Naive thymus-derived CD4-positive, alpha-beta T cell (primary cell): ENCODE results near the gene C19orf85. TPM values are rescaled to one million over a fixed set of nuclear protein-coding genes. Genes with fewer than 3 reads are reported as not detected.

ENCODE experiments used
- ATAC-seq: fragments of 150-1000 bp; cut with Tn5 transposase; 2 replicates; pipeline ENCODE4 v1.10.0; 2021; ENCODE audit warnings: mild to moderate bottlenecking, moderate library complexity
- CTCF ChIA-PET: fragments of 350-600 bp; sonication (Branson Sonifier 250); formaldehyde crosslinking; loops from one replicate; lab custom pipeline; 2021; ENCODE audit warnings: antibody characterized with exemption; lab: Charles Lee
- POLR2A ChIA-PET: fragments of 350-600 bp; sonication (Branson Sonifier 250); formaldehyde crosslinking; loops from one replicate; lab custom pipeline; 2021; ENCODE audit warnings: antibody characterized with exemption, inconsistent platforms; lab: Charles Lee
- DNase-seq, 9 donors: peaks; one replicate each; pipeline versions ENCODE4 v3.0.0 to v3.0.0-alpha.2; 2020 to 2022; ENCODE audit warnings: mixed read lengths in 1 of 9
- H3K27ac ChIP-seq: one replicate; pipeline ENCODE4 v1.7.0; 2013; ENCODE audit warnings: mild to moderate bottlenecking, low read depth, low read length, moderate library complexity
- H3K27me3 ChIP-seq, 2 donors: one replicate each; pipeline ENCODE4 v1.7.0; 2013; ENCODE audit warnings: low read length in 2 of 2, mild to moderate bottlenecking in 2 of 2, moderate library complexity in 2 of 2; ENCODE audit not compliant: control insufficient read depth in 2 of 2, insufficient read depth in 2 of 2
- H3K36me3 ChIP-seq, 3 experiments: 1 replicate in 2 of 3; 2 replicates in 1 of 3; pipeline ENCODE4 v1.7.0; 2013; ENCODE audit warnings: low read length in 3 of 3, mild to moderate bottlenecking in 3 of 3, moderate library complexity in 1 of 3; ENCODE audit not compliant: insufficient read depth in 3 of 3, control insufficient read depth in 2 of 3
- H3K4me1 ChIP-seq, 2 donors: one replicate each; pipeline ENCODE4 v1.7.0; 2013; ENCODE audit warnings: low read length in 2 of 2, mild to moderate bottlenecking in 2 of 2, moderate library complexity in 1 of 2; ENCODE audit not compliant: control insufficient read depth in 2 of 2, insufficient read depth in 2 of 2
- H3K4me3 ChIP-seq: 2 replicates; pipeline ENCODE4 v1.7.0; 2013; ENCODE audit warnings: mild to moderate bottlenecking, low read length
- H3K9me3 ChIP-seq, 3 experiments: 1 replicate in 2 of 3; 2 replicates in 1 of 3; pipeline ENCODE4 v1.7.0; 2013; ENCODE audit warnings: low read length in 3 of 3; ENCODE audit not compliant: control insufficient read depth in 2 of 3
- H3K27ac Mint-ChIP-seq, 9 donors: one replicate each; pipeline ENCODE4 v1.8.0; 2020 to 2022; ENCODE audit warnings: mixed read lengths in 9 of 9, mild to moderate bottlenecking in 8 of 9, moderate library complexity in 5 of 9, inconsistent platforms in 2 of 9
- H3K27me3 Mint-ChIP-seq, 5 donors: one replicate each; pipeline ENCODE4 v1.8.0; 2021 to 2022; ENCODE audit warnings: mixed read lengths in 5 of 5, mild to moderate bottlenecking in 1 of 5
- H3K36me3 Mint-ChIP-seq, 5 donors: one replicate each; pipeline ENCODE4 v1.8.0; 2020 to 2022; ENCODE audit warnings: mixed read lengths in 5 of 5, mild to moderate bottlenecking in 3 of 5, inconsistent platforms in 1 of 5
- H3K4me1 Mint-ChIP-seq, 7 donors: one replicate each; pipeline ENCODE4 v1.8.0; 2020 to 2022; ENCODE audit warnings: mixed read lengths in 7 of 7, mild to moderate bottlenecking in 3 of 7, inconsistent platforms in 1 of 7
- H3K4me3 Mint-ChIP-seq, 10 donors: one replicate each; pipeline ENCODE4 v1.8.0; 2020 to 2022; ENCODE audit warnings: mild to moderate bottlenecking in 10 of 10, mixed read lengths in 10 of 10, moderate library complexity in 6 of 10, inconsistent platforms in 2 of 10
- H3K9me3 Mint-ChIP-seq, 11 donors: one replicate each; pipeline ENCODE4 v1.8.0; 2020 to 2022; ENCODE audit warnings: mixed read lengths in 11 of 11, mild to moderate bottlenecking in 4 of 11, inconsistent platforms in 1 of 11, moderate library complexity in 1 of 11
- intact Hi-C, 2 donors: fragments of 100-400 bp; cut with micrococcal nuclease; formaldehyde crosslinking; loops; one replicate each; pipeline ENCODE4 v1.15.1; 2023
- polyA plus RNA-seq, 2 donors: library from polyadenylated mRNA; unstranded; fragments of 300-500 nt; fragmentation: Illumina TruSeq; gene quantifications; one replicate each; pipeline ENCODE4 v1.2.3, GENCODE V29; 2021
- total RNA-seq, 6 experiments: library from RNA in 5 of 6; stranded (reverse) in 5 of 6; gene quantifications; 1 replicate in 5 of 6; 2 replicates in 1 of 6; pipeline ENCODE4 v1.2.3 and lab custom pipeline; 2021 to 2026

C19orf85 gene
- total and polyA plus RNA-seq, 7 experiments from 2014 or later: not detected

- CTCF ChIA-PET: interaction anchor here (0.5 to 2.4 kb wide), 7 partner anchors 9 to 1390 kb away, joined by 3 to 11 read pairs (median 3); no protein-coding TSS in a partner anchor
- H3K9me3 ChIP-seq: no peaks in the 10 kb centered on the region
These were observed 44.8 kb downstream of the C19orf85 start for GRCh38 chr19:55419624-55420236.

GRCh38 chr19:55419103-55419502 lies 45.4 kb downstream of the C19orf85 start:
- no peaks in the 10 kb centered on the region for H3K9me3 Mint-ChIP-seq

More at GRCh38 chr19:55419624-55420236, 44.8 kb downstream of the C19orf85 start:
- Histone ChIP-seq H3K27me3 (no peaks in the 10 kb centered on the region), H3K4me1 (peaks cover 16 to 29% of the 10 kb centered on the region in 2 donors), H3K27ac (no peak overlapping the region), H3K4me3 (no peak overlapping the region), H3K36me3 (no peaks in the 10 kb centered on the region)
- H3K4me1 Mint-ChIP-seq: peaks cover 7 to 40% (median 25%) of the 10 kb centered on the region in 7 donors
- peaks cover 0 to 31% (median 0%) of the 10 kb centered on the region in 5 donors for H3K27me3 Mint-ChIP-seq
- no peak for ATAC-seq
- intact Hi-C loops: loop anchor here (2.0 to 10.0 kb wide), 3 partner anchors 33 to 535 kb away; no protein-coding TSS in a partner anchor
- H3K9me3 Mint-ChIP-seq: no peaks in the 10 kb centered on the region
- H3K36me3 Mint-ChIP-seq: no peaks in the 10 kb centered on the region
- POLR2A ChIA-PET: interaction anchor here (1.0 to 2.1 kb wide), 2 partner anchors 11 to 12 kb away, joined by 4 to 7 read pairs; partner anchors contain the start of gene UBE2S
- peak overlapping the region in 2 of 10 donors; percentile 18 to 36 for H3K4me3 Mint-ChIP-seq
- peak overlapping the region in 3 of 9 donors; percentile 34 to 70 (median 64) for H3K27ac Mint-ChIP-seq
- DNase-seq: no peak

GRCh38 chr19:55418185-55418584 lies 46.4 kb downstream of the C19orf85 start:
- H3K27me3 ChIP-seq: no peaks in the 10 kb centered on the region
- Mint-ChIP-seq H3K4me3 (peak overlapping the region in 2 of 10 donors; percentile 30 to 41), H3K4me1 (peaks cover 7 to 36% (median 23%) of the 10 kb centered on the region in 7 donors), H3K27ac (peak overlapping the region in 4 of 9 donors; percentile 7 to 90 (median 31)), H3K9me3 (no peaks in the 10 kb centered on the region), H3K36me3 (no peaks in the 10 kb centered on the region), H3K27me3 (peaks cover 0 to 24% (median 0%) of the 10 kb centered on the region in 5 donors)
- H3K4me3 ChIP-seq: no peak overlapping the region
- no peaks in the 10 kb centered on the region for H3K36me3 ChIP-seq
- peak; percentile 82 for ATAC-seq
- ChIA-PET CTCF (interaction anchor here (0.7 to 2.4 kb wide), 6 partner anchors 11 to 138 kb away, joined by 3 to 11 read pairs (median 6); partner anchors contain the start of gene TMEM238), POLR2A (interaction anchor here (0.8 kb wide), 1 partner anchor 30 kb away, joined by 4 read pairs; no protein-coding TSS in a partner anchor)
- no peaks in the 10 kb centered on the region for H3K9me3 ChIP-seq
- peaks cover 16 to 29% of the 10 kb centered on the region in 2 donors for H3K4me1 ChIP-seq
- intact Hi-C loops: loop anchor here (1.0 to 10.0 kb wide), 7 partner anchors 34 to 533 kb away; no protein-coding TSS in a partner anchor
- no peak overlapping the region for H3K27ac ChIP-seq
- DNase-seq: peak in 8 of 9 donors; percentile 34 to 72 (median 58)

More at GRCh38 chr19:55419103-55419502, 45.4 kb downstream of the C19orf85 start:
- ChIA-PET POLR2A (interaction anchor here (0.7 to 2.1 kb wide), 2 partner anchors 10 to 151 kb away, joined by 4 to 7 read pairs; no protein-coding TSS in a partner anchor), CTCF (interaction anchor here (0.5 to 2.4 kb wide), 8 partner anchors 85 to 278 kb away, joined by 3 to 11 read pairs (median 5); no protein-coding TSS in a partner anchor)
- H3K36me3 Mint-ChIP-seq: no peaks in the 10 kb centered on the region
- no peak overlapping the region for H3K4me3 ChIP-seq
- intact Hi-C loops: loop anchor here (2.0 to 10.0 kb wide), 3 partner anchors 33 to 534 kb away; no protein-coding TSS in a partner anchor
- no peak overlapping the region for H3K4me3 Mint-ChIP-seq
- DNase-seq (no peak), ATAC-seq (no peak)
- H3K36me3 ChIP-seq: no peaks in the 10 kb centered on the region
- no peak overlapping the region for H3K27ac Mint-ChIP-seq
- H3K27ac ChIP-seq: no peak overlapping the region
- H3K4me1 Mint-ChIP-seq: peaks cover 7 to 40% (median 23%) of the 10 kb centered on the region in 7 donors
- no peaks in the 10 kb centered on the region for H3K9me3 ChIP-seq
- H3K27me3 ChIP-seq: no peaks in the 10 kb centered on the region
- H3K4me1 ChIP-seq: peaks cover 16 to 29% of the 10 kb centered on the region in 2 donors
- H3K27me3 Mint-ChIP-seq: peaks cover 0 to 29% (median 0%) of the 10 kb centered on the region in 5 donors

Other genes with a start within 250 kb of the C19orf85 start
- gene TMEM86B, start 236.0 kb downstream of the C19orf85 start, total RNA-seq: 10 to 100 TPM; 10.4 to 24.1 (median 10.7) TPM
- gene TMEM86B, start 236.0 kb downstream of the C19orf85 start, polyA plus RNA-seq: 1 to 10 TPM; 1.2 to 3.3 TPM
- gene PPP6R1, start 205.7 kb downstream of the C19orf85 start, total RNA-seq: 100 to 1,000 TPM; 151 to 223 (median 168) TPM
- gene PPP6R1, start 205.7 kb downstream of the C19orf85 start, polyA plus RNA-seq: 100 to 1,000 TPM in 1 of 2 donors, 10 to 100 TPM in 1; 39.3 to 103 TPM
- gene HSPBP1, start 184.6 kb downstream of the C19orf85 start, total RNA-seq: 10 to 100 TPM; 15.0 to 30.0 (median 16.0) TPM
- 10 to 100 TPM; 35.4 to 44.7 TPM for gene HSPBP1, start 184.6 kb downstream of the C19orf85 start, polyA plus RNA-seq
- 1 to 10 TPM in 3 of 5 experiments, under 1 TPM in 2; 0.41 to 6.3 (median 3.4) TPM for gene BRSK1, start 180.8 kb downstream of the C19orf85 start, total RNA-seq
- gene BRSK1, start 180.8 kb downstream of the C19orf85 start, polyA plus RNA-seq: not detected
- gene TMEM150B, start 139.4 kb downstream of the C19orf85 start, total RNA-seq: 10 to 100 TPM in 1 of 5 experiments, under 1 TPM in 3, not detected in 1; 0.44 to 10.3 (median 0.71) TPM
- gene TMEM150B, start 139.4 kb downstream of the C19orf85 start, polyA plus RNA-seq: not detected
- gene KMT5C, start 124.9 kb downstream of the C19orf85 start, total RNA-seq: 10 to 100 TPM; 21.8 to 63.3 (median 27.2) TPM
- gene KMT5C, start 124.9 kb downstream of the C19orf85 start, polyA plus RNA-seq: 1 to 10 TPM in 1 of 2 donors, under 1 TPM in 1; 0.84 to 2.9 TPM
- gene COX6B2, start 110.0 kb downstream of the C19orf85 start, total RNA-seq: under 1 TPM in 2 of 5 experiments, not detected in 3; 0.37 to 0.49 TPM
- not detected for gene COX6B2, start 110.0 kb downstream of the C19orf85 start, polyA plus RNA-seq
- not detected for gene GARIN5B, start 101.5 kb downstream of the C19orf85 start, total RNA-seq
- not detected for gene GARIN5B, start 101.5 kb downstream of the C19orf85 start, polyA plus RNA-seq
- under 1 TPM in 2 of 5 experiments, not detected in 3; 0.58 to 0.69 TPM for gene IL11, start 94.3 kb downstream of the C19orf85 start, total RNA-seq
- not detected for gene IL11, start 94.3 kb downstream of the C19orf85 start, polyA plus RNA-seq
- not detected for gene TMEM190, start 87.9 kb downstream of the C19orf85 start, total RNA-seq
- gene TMEM190, start 87.9 kb downstream of the C19orf85 start, polyA plus RNA-seq: not detected
- 10 to 100 TPM in 3 of 5 experiments, 1 to 10 TPM in 2; 9.3 to 15.7 (median 13.6) TPM for gene TMEM238, start 80.5 kb downstream of the C19orf85 start, total RNA-seq
- under 1 TPM; 0.33 to 0.71 TPM for gene TMEM238, start 80.5 kb downstream of the C19orf85 start, polyA plus RNA-seq
- 1,000 to 10,000 TPM; 2,549 to 3,799 (median 3,242) TPM for gene RPL28, start 78.8 kb downstream of the C19orf85 start, total RNA-seq
- gene RPL28, start 78.8 kb downstream of the C19orf85 start, polyA plus RNA-seq: 1,000 to 10,000 TPM in 1 of 2 donors, 100 to 1,000 TPM in 1; 740 to 1,050 TPM
- gene UBE2S, start 57.0 kb downstream of the C19orf85 start, total RNA-seq: 100 to 1,000 TPM in 1 of 5 experiments, 10 to 100 TPM in 4; 15.3 to 141 (median 44.1) TPM
- 10 to 100 TPM; 15.8 to 20.4 TPM for gene UBE2S, start 57.0 kb downstream of the C19orf85 start, polyA plus RNA-seq
- gene SHISA7, start 21.5 kb downstream of the C19orf85 start, total RNA-seq: not detected
- gene SHISA7, start 21.5 kb downstream of the C19orf85 start, polyA plus RNA-seq: not detected
- 10 to 100 TPM in 3 of 5 experiments, 1 to 10 TPM in 2; 5.1 to 20.1 (median 11.3) TPM for gene ISOC2, start 3.1 kb downstream of the C19orf85 start, total RNA-seq
- 10 to 100 TPM; 25.9 to 31.2 TPM for gene ISOC2, start 3.1 kb downstream of the C19orf85 start, polyA plus RNA-seq
- 10 to 100 TPM in 2 of 5 experiments, 1 to 10 TPM in 3; 6.6 to 27.2 (median 9.0) TPM for gene ZNF628, start 11.9 kb upstream of the C19orf85 start, total RNA-seq
- gene ZNF628, start 11.9 kb upstream of the C19orf85 start, polyA plus RNA-seq: 1 to 10 TPM in 1 of 2 donors, under 1 TPM in 1; 0.07 to 1.6 TPM
- 10 to 100 TPM in 1 of 5 experiments, 1 to 10 TPM in 4; 2.7 to 12.8 (median 7.5) TPM for gene NAT14, start 20.4 kb upstream of the C19orf85 start, total RNA-seq
- gene NAT14, start 20.4 kb upstream of the C19orf85 start, polyA plus RNA-seq: 1 to 10 TPM; 1.7 to 3.3 TPM
- gene SSC5D, start 23.7 kb upstream of the C19orf85 start, total RNA-seq: under 1 TPM; 0.21 to 0.48 (median 0.35) TPM
- gene SSC5D, start 23.7 kb upstream of the C19orf85 start, polyA plus RNA-seq: not detected
- gene SBK2, start 72.4 kb upstream of the C19orf85 start, total RNA-seq: not detected
- gene SBK2, start 72.4 kb upstream of the C19orf85 start, polyA plus RNA-seq: not detected
- gene SBK3, start 80.8 kb upstream of the C19orf85 start, total RNA-seq: not detected
- gene SBK3, start 80.8 kb upstream of the C19orf85 start, polyA plus RNA-seq: not detected
- gene ZNF579, start 116.1 kb upstream of the C19orf85 start, total RNA-seq: 10 to 100 TPM in 1 of 5 experiments, 1 to 10 TPM in 4; 6.1 to 11.0 (median 7.8) TPM
- gene ZNF579, start 116.1 kb upstream of the C19orf85 start, polyA plus RNA-seq: 1 to 10 TPM in 1 of 2 donors, under 1 TPM in 1; 0.50 to 2.2 TPM
- 10 to 100 TPM in 4 of 5 experiments, 1 to 10 TPM in 1; 9.4 to 32.0 (median 16.1) TPM for gene FIZ1, start 134.8 kb upstream of the C19orf85 start, total RNA-seq
- gene FIZ1, start 134.8 kb upstream of the C19orf85 start, polyA plus RNA-seq: 1 to 10 TPM; 3.3 to 6.5 TPM
- 10 to 100 TPM; 13.3 to 32.1 (median 24.7) TPM for gene ZNF524, start 135.5 kb upstream of the C19orf85 start, total RNA-seq
- 10 to 100 TPM; 41.2 to 50.5 TPM for gene ZNF524, start 135.5 kb upstream of the C19orf85 start, polyA plus RNA-seq
- gene ZNF865, start 140.9 kb upstream of the C19orf85 start, total RNA-seq: 10 to 100 TPM; 13.8 to 22.7 (median 15.3) TPM
- under 1 TPM; 0.06 to 0.24 TPM for gene ZNF865, start 140.9 kb upstream of the C19orf85 start, polyA plus RNA-seq
- gene ZNF784, start 159.8 kb upstream of the C19orf85 start, total RNA-seq: 10 to 100 TPM in 2 of 5 experiments, 1 to 10 TPM in 3; 5.1 to 17.1 (median 9.0) TPM
- 1 to 10 TPM in 1 of 2 donors, under 1 TPM in 1; 0.65 to 2.0 TPM for gene ZNF784, start 159.8 kb upstream of the C19orf85 start, polyA plus RNA-seq
- gene ZNF580, start 176.3 kb upstream of the C19orf85 start, total RNA-seq: 100 to 1,000 TPM in 2 of 5 experiments, 10 to 100 TPM in 3; 45.2 to 109 (median 65.3) TPM
- 10 to 100 TPM; 14.6 to 20.4 TPM for gene ZNF580, start 176.3 kb upstream of the C19orf85 start, polyA plus RNA-seq
- gene ZNF581, start 178.9 kb upstream of the C19orf85 start, total RNA-seq: 10 to 100 TPM; 27.0 to 35.8 (median 32.1) TPM
- 10 to 100 TPM; 36.7 to 39.5 TPM for gene ZNF581, start 178.9 kb upstream of the C19orf85 start, polyA plus RNA-seq
- 1 to 10 TPM; 3.4 to 9.6 (median 4.0) TPM for gene CCDC106, start 183.5 kb upstream of the C19orf85 start, total RNA-seq
- gene CCDC106, start 183.5 kb upstream of the C19orf85 start, polyA plus RNA-seq: 1 to 10 TPM; 2.1 to 2.7 TPM
- gene U2AF2, start 190.3 kb upstream of the C19orf85 start, total RNA-seq: 100 to 1,000 TPM; 253 to 284 (median 266) TPM
- 1 to 10 TPM; 5.7 to 9.8 TPM for gene U2AF2, start 190.3 kb upstream of the C19orf85 start, polyA plus RNA-seq
- gene EPN1, start 210.5 kb upstream of the C19orf85 start, total RNA-seq: 10 to 100 TPM; 45.2 to 67.1 (median 52.2) TPM
- 10 to 100 TPM in 1 of 2 donors, 1 to 10 TPM in 1; 9.2 to 20.4 TPM for gene EPN1, start 210.5 kb upstream of the C19orf85 start, polyA plus RNA-seq